Endodermal cell (in vitro differentiated cells): Measurements from ENCODE around the gene OPCML. TPM values are rescaled to one million over a fixed set of nuclear protein-coding genes. Genes with fewer than 3 reads are reported as not detected.

Experiments
- DNase-seq: peaks from one replicate; pipeline ENCODE4 v3.0.0-alpha.2; 2017
- H3K27ac ChIP-seq: 2 replicates; pipeline ENCODE4 v1.5.1; 2013; ENCODE audit warnings: mild to moderate bottlenecking, low read depth, low read length, moderate library complexity
- H3K27me3 ChIP-seq: 2 replicates; pipeline ENCODE4 v1.6.1; 2013; ENCODE audit warnings: mild to moderate bottlenecking, low read length, moderate library complexity; ENCODE audit not compliant: insufficient read depth, control insufficient read depth, poor library complexity, severe bottlenecking
- H3K36me3 ChIP-seq: 2 replicates; pipeline ENCODE4 v1.7.0; 2013; ENCODE audit warnings: mild to moderate bottlenecking, low read length, moderate library complexity; ENCODE audit not compliant: control insufficient read depth, insufficient read depth
- H3K4me1 ChIP-seq: one replicate; pipeline ENCODE4 v1.7.0; 2013; ENCODE audit warnings: low read length; ENCODE audit not compliant: control insufficient read depth, insufficient read depth
- H3K4me3 ChIP-seq: 2 replicates; pipeline ENCODE4 v1.5.1; 2013; ENCODE audit warnings: mild to moderate bottlenecking, low read length, moderate library complexity
- H3K9ac ChIP-seq: 2 replicates; pipeline ENCODE4 v1.6.1; 2013; ENCODE audit warnings: mild to moderate bottlenecking, low read length, moderate library complexity; ENCODE audit not compliant: poor library complexity, severe bottlenecking; ENCODE audit errors: extremely low read depth
- H3K9me3 ChIP-seq: 2 replicates; pipeline ENCODE4 v1.6.1; 2013; ENCODE audit warnings: mild to moderate bottlenecking, low read length, moderate library complexity; ENCODE audit not compliant: control insufficient read depth
- H3K27ac Mint-ChIP-seq: 2 replicates; pipeline ENCODE4 v1.8.0; 2020; ENCODE audit warnings: mixed read lengths
- H3K27me3 Mint-ChIP-seq: 2 replicates; pipeline ENCODE4 v1.8.0; 2021; ENCODE audit warnings: mild to moderate bottlenecking, mixed read lengths; ENCODE audit not compliant: insufficient read depth
- H3K36me3 Mint-ChIP-seq: 2 replicates; pipeline ENCODE4 v1.8.0; 2020; ENCODE audit warnings: low read depth, mixed read lengths
- H3K4me1 Mint-ChIP-seq: 2 replicates; pipeline ENCODE4 v1.8.0; 2020; ENCODE audit warnings: mixed read lengths
- H3K4me3 Mint-ChIP-seq: 2 replicates; pipeline ENCODE4 v1.8.0; 2020; ENCODE audit warnings: mild to moderate bottlenecking, moderate library complexity, mixed read lengths
- H3K9me3 Mint-ChIP-seq: 2 replicates; pipeline ENCODE4 v1.8.0; 2020; ENCODE audit warnings: mild to moderate bottlenecking, mixed read lengths
- CTCF ChIP-seq: fragments of 200-600 bp; sonication (generic); conservative IDR thresholded peaks from 2 replicates; pipeline ENCODE4 v1.5.0; 2021; ENCODE audit warnings: antibody characterized with exemption, mild to moderate bottlenecking
- WGBS, 2 experiments: methylation state at CpG; one replicate each; pipeline versions ENCODE4 v1.1.5 to v1.1.7; 2013; ENCODE audit warnings: missing lambda C conversion rate in 2 of 2, mixed read lengths in 1 of 2; ENCODE audit not compliant: insufficient coverage in 1 of 2, insufficient read length in 1 of 2; 5-methylcytosine and 5-hydroxymethylcytosine counted together
- total RNA-seq, 2 donors: library from RNA; stranded (reverse); fragmentation: NEBNext Ultra II Directional in 1 of 2; extraction: Animal tissue kit (Norgen Biotek cat#: 25700) in 1 of 2; gene quantifications; 2 replicates in 1 of 2; 3 replicates in 1 of 2; pipeline ENCODE4 v1.2.1, GENCODE V29; 2021

Gene OPCML
- total RNA-seq, 2 donors from 2014 or later = 0.49 to 0.86 TPM

GRCh38 chr11:133024301-133024700 lies 508.0 kb downstream of the OPCML start:
- no peak overlapping the region for H3K27ac Mint-ChIP-seq
- Histone ChIP-seq H3K36me3 (no peaks in the 10 kb centered on the region), H3K9me3 (no peaks in the 10 kb centered on the region), H3K4me1 (peaks cover 12% of the 10 kb centered on the region), H3K27ac (no peak overlapping the region), H3K27me3 (no peaks in the 10 kb centered on the region), H3K9ac (no peak overlapping the region), H3K4me3 (no peak overlapping the region)
- H3K36me3 Mint-ChIP-seq = no peaks in the 10 kb centered on the region
- no peaks in the 10 kb centered on the region for H3K27me3 Mint-ChIP-seq
- H3K4me3 Mint-ChIP-seq = no peak overlapping the region
- peaks cover 47% of the 10 kb centered on the region for H3K4me1 Mint-ChIP-seq
- 83 to 98% methylated on average over 5 of the region's 5 CpGs for WGBS, 2 experiments
- DNase-seq = no peak
- TF ChIP-seq CTCF = no peak
- H3K9me3 Mint-ChIP-seq = no peaks in the 10 kb centered on the region

- peaks cover 45% of the 10 kb centered on the region for H3K4me1 Mint-ChIP-seq
- no peaks in the 10 kb centered on the region for H3K27me3 ChIP-seq
- no peak overlapping the region for H3K27ac ChIP-seq
- H3K4me3 Mint-ChIP-seq = no peak overlapping the region
- H3K9ac ChIP-seq = no peak overlapping the region
- no peak overlapping the region for H3K4me3 ChIP-seq
- WGBS, 2 experiments = 94 to 95% methylated on average over 3 to 7 of the region's 9 CpGs
- peaks cover 3% of the 10 kb centered on the region for H3K27me3 Mint-ChIP-seq
- no peaks in the 10 kb centered on the region for H3K36me3 ChIP-seq
- no peaks in the 10 kb centered on the region for H3K9me3 ChIP-seq
- no peak for DNase-seq
- TF ChIP-seq CTCF = no peak
- H3K36me3 Mint-ChIP-seq = no peaks in the 10 kb centered on the region
- H3K4me1 ChIP-seq = peaks cover 22% of the 10 kb centered on the region
- H3K27ac Mint-ChIP-seq = no peak overlapping the region
- H3K9me3 Mint-ChIP-seq = no peaks in the 10 kb centered on the region
Observed at GRCh38 chr11:133023232-133023631, 509.1 kb downstream of the OPCML start.

GRCh38 chr11:133021553-133021952 lies 510.7 kb downstream of the OPCML start:
- no peak overlapping the region for H3K4me3 Mint-ChIP-seq
- no peaks in the 10 kb centered on the region for H3K36me3 Mint-ChIP-seq
- peaks cover 45% of the 10 kb centered on the region for H3K4me1 Mint-ChIP-seq
- DNase-seq = no peak
- H3K9ac ChIP-seq = no peak overlapping the region
- peaks cover 3% of the 10 kb centered on the region for H3K27me3 Mint-ChIP-seq
- peak overlapping the region; percentile 76 for H3K27ac Mint-ChIP-seq
- peaks cover 22% of the 10 kb centered on the region for H3K4me1 ChIP-seq
- peak overlapping the region; percentile 37 for H3K4me3 ChIP-seq
- TF ChIP-seq CTCF = no peak
- no peaks in the 10 kb centered on the region for H3K9me3 Mint-ChIP-seq
- H3K36me3 ChIP-seq = no peaks in the 10 kb centered on the region
- 68 to 73% methylated on average over 6 to 7 of the region's 7 CpGs for WGBS, 2 experiments
- H3K27me3 ChIP-seq = no peaks in the 10 kb centered on the region
- no peak overlapping the region for H3K27ac ChIP-seq
- H3K9me3 ChIP-seq = no peaks in the 10 kb centered on the region
